C4-2B (cell line): ENCODE measurements around the gene F5.

Experiments
- H3K27ac ChIP-seq: fragments of 450-650 bp; 2 replicates; pipeline ENCODE4 v1.5.1; 2017
- ZFX ChIP-seq: fragments of 450-650 bp; IDR thresholded peaks from 2 replicates; pipeline ENCODE4 v1.6.1; 2017
- TF ChIP-seq, protein P1 (sequence below): fragments of 450-650 bp; conservative IDR thresholded peaks from 2 replicates; pipeline ENCODE4 v1.5.1; 2017; ENCODE audit warnings: mild to moderate bottlenecking

F5 gene

DNA sequence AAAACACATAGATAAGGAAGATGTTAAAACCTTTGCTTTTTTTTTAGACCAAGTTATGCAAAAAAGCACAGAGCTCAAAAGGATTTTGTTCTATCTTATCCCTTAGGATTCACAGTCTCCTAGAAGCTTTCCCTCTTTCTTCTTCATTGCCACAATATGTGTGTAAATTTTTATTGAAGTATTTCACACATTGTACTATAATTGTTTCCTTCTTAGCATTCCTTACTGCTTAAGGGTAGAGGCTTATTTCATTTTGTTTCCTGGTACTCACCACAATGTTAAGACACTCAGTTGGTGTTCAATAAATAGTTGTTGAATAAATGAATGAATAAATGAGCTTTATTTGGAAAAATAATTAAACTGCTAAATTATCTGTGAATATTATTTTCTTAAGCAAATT, 70.6 kb downstream of the F5 start:
- TF ChIP-seq ZFX = no peak
- TF ChIP-seq, protein P1, sequence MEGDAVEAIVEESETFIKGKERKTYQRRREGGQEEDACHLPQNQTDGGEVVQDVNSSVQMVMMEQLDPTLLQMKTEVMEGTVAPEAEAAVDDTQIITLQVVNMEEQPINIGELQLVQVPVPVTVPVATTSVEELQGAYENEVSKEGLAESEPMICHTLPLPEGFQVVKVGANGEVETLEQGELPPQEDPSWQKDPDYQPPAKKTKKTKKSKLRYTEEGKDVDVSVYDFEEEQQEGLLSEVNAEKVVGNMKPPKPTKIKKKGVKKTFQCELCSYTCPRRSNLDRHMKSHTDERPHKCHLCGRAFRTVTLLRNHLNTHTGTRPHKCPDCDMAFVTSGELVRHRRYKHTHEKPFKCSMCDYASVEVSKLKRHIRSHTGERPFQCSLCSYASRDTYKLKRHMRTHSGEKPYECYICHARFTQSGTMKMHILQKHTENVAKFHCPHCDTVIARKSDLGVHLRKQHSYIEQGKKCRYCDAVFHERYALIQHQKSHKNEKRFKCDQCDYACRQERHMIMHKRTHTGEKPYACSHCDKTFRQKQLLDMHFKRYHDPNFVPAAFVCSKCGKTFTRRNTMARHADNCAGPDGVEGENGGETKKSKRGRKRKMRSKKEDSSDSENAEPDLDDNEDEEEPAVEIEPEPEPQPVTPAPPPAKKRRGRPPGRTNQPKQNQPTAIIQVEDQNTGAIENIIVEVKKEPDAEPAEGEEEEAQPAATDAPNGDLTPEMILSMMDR = no peak
- no peak overlapping the region for H3K27ac ChIP-seq

GRCh38 chr1:169514566-169515270, 71.6 kb downstream of the F5 start:
- TF ChIP-seq, protein P1 = no peak
- no peak for TF ChIP-seq ZFX
- no peak overlapping the region for H3K27ac ChIP-seq

GRCh38 chr1:169513208-169513607, 73.1 kb downstream of the F5 start:
- TF ChIP-seq, protein P1 = no peak
- TF ChIP-seq ZFX = no peak

DNA sequence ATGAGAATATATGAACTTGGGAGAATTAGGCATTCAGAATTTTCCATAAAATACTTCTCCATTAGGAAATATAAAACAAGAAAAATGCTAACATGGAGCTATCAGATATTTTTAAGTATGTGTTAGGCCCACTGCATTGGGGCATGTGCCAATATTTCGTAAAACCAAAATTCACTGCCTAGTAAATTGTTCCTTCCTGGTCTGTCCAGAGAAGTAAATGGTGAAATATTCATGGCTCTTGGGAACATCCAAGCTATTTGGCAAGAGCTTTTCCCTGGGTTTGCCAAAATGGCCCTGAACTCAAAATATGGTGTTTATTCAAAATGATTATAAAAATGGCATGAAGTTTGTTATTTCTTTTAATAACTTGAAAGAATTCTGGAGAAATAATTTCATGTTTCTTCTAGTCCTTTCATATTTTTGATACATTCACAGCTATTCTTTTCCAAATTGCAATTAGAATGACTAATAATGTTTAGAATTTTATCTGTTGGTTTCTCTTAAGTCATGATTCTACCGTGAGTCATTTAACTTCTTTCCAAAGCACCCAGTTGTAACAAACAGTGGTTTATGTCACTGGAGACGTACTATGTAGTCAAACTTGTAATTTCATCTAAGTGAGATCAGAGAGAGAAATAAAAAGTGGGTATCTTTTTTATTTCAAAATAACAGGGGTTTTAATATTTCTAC, 74.8 kb downstream of the F5 start:
- H3K27ac ChIP-seq = no peak overlapping the region
- no peak for TF ChIP-seq ZFX
- TF ChIP-seq, protein P1 = no peak

More at GRCh38 chr1:169513208-169513607, 73.1 kb downstream of the F5 start:
- no peak overlapping the region for H3K27ac ChIP-seq

DNA sequence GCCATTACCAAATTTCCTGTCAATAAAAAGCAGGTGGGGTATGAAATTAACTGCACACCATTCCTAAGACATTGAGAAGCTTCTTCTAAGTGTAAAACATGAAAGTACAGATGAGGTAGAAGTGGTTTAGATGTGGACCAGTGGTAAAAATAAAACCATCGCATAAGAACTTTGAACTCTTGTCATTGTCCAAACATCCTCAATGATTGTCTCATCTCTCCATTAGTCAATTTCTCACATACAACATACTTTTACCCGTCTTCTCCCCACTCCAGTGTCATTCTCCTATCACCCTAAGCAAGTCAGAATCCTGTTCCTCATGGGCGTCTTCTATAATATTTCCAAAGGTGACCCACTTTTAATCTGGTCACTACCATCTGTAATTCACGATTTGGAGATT, 76.2 kb downstream of the F5 start:
- TF ChIP-seq, protein P1 = no peak
- no peak for TF ChIP-seq ZFX
- H3K27ac ChIP-seq = no peak overlapping the region

DNA sequence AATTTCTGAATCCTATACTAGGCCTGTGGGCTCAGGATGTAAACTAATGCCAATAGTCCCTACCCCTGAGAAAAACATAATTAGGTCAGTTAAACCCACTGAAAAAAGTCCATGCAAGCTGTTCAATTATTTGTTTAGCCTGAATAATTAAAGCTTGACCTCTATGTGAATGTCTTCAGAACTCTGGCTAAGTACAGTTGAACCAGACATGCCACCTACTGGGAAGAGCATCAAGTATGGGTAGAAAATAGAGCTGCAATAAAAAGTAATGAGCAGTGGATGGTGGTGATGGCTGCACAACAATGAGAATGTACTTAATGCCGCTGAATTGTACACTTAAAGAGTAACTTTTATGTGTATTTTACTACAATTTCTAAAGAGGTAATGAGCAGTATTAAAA, 76.9 kb downstream of the F5 start:
- TF ChIP-seq ZFX = no peak
- TF ChIP-seq, protein P1 = peak; percentile 50
- no peak overlapping the region for H3K27ac ChIP-seq
